K562 (cell line): ENCODE results near the gene ATP6V0C. TPM values are rescaled to one million over a fixed set of nuclear protein-coding genes. Genes with fewer than 3 reads are reported as not detected.

Experiments
- ATAC-seq: fragments of 200-7000 bp; cut with Tn5 transposase; 3 replicates; pipeline ENCODE4 v1.9.1; 2020; ENCODE audit warnings: moderate library complexity
- BruUV-seq: library from RNA; stranded (reverse); fragments of 400-500 nt; replicated peaks from 2 replicates; lab custom pipeline; 2021; lab: Mats Ljungman, UMichigan
- CTCF ChIA-PET: fragments of 300-600 bp; formaldehyde crosslinking; extraction: SDS; loops from one replicate; lab custom pipeline; 2021; ENCODE audit warnings: low intra/inter-chr PET ratio; lab: Yijun Ruan, JAX
- POLR2A ChIA-PET: fragments of 300-600, 350-650 bp; sonication (Branson Sonifier 250); formaldehyde crosslinking; extraction: SDS; loops from one replicate; lab custom pipeline; 2021; ENCODE audit warnings: antibody characterized with exemption, inconsistent platforms; lab: Yijun Ruan, JAX
- DNase-seq, 4 experiments: peaks; one replicate each; pipeline versions ENCODE4 v3.0.0 to v3.0.0-alpha.2; 2011 to 2018; ENCODE audit warnings: low spot score in 3 of 4, mixed read lengths in 3 of 4; ENCODE audit errors: extremely low read depth in 1 of 4
- FAIRE-seq: peaks from 2 replicates; lab custom pipeline; 2011; peaks lifted over from hg19 to GRCh38; lab: Jason Lieb, UNC
- H2AFZ ChIP-seq: 2 replicates; pipeline ENCODE4 v1.6.0; 2011; ENCODE audit warnings: low read depth, low read length, control low read depth, inconsistent platforms
- H3K27ac ChIP-seq: fragments of 200-600 bp; 3 replicates; pipeline ENCODE4 v1.8.0; 2011; ENCODE audit warnings: low read depth, mild to moderate bottlenecking, control low read depth, inconsistent platforms, low read length, moderate library complexity, mixed read lengths; ENCODE audit errors: extremely low read depth
- H3K27me3 ChIP-seq, 2 experiments: fragments of 300-600 bp in 1 of 2; 2 replicates in 1 of 2; 3 replicates in 1 of 2; pipeline versions ENCODE4 v1.6.0 to v1.8.0; 2011; ENCODE audit warnings: inconsistent platforms in 2 of 2, low read length in 2 of 2, mild to moderate bottlenecking in 1 of 2, mixed read lengths in 1 of 2, moderate library complexity in 1 of 2; ENCODE audit not compliant: control insufficient read depth in 2 of 2, insufficient read depth in 2 of 2
- H3K36me3 ChIP-seq: fragments of 300-600 bp; 3 replicates; pipeline ENCODE4 v1.8.0; 2011; ENCODE audit warnings: mild to moderate bottlenecking, low read length, inconsistent platforms; ENCODE audit not compliant: control insufficient read depth, insufficient read depth
- H3K4me1 ChIP-seq, 2 experiments: fragments of 200-600 bp in 1 of 2; replicated peaks in 1 of 2; 2 replicates in 1 of 2; 3 replicates in 1 of 2; pipeline versions ENCODE4 v1.5.1 to v1.8.0; 2011; ENCODE audit warnings: inconsistent platforms in 2 of 2, low read length in 2 of 2, mild to moderate bottlenecking in 1 of 2, mixed read lengths in 1 of 2, moderate library complexity in 1 of 2; ENCODE audit not compliant: control insufficient read depth in 2 of 2, insufficient read depth in 2 of 2
- H3K4me2 ChIP-seq: 2 replicates; pipeline ENCODE4 v1.6.1; 2011; ENCODE audit warnings: low read length, control low read depth, inconsistent platforms, mixed read lengths; ENCODE audit not compliant: insufficient read depth
- H3K4me3 ChIP-seq: fragments of 200-600 bp; sonication (generic), shearing (Covaris generic); 2 replicates; pipeline ENCODE4 v1.5.1; 2016; ENCODE audit warnings: control low read depth, inconsistent platforms
- H3K79me2 ChIP-seq: fragments of 200-600 bp; 3 replicates; pipeline ENCODE4 v1.8.0; 2011; ENCODE audit warnings: low read length, inconsistent platforms; ENCODE audit not compliant: control insufficient read depth, insufficient read depth
- H3K9ac ChIP-seq, 2 experiments: 2 replicates each; pipeline versions ENCODE4 v1.6.0 to v1.6.1; 2011; ENCODE audit warnings: low read depth in 2 of 2, low read length in 2 of 2, control low read depth in 1 of 2, inconsistent platforms in 1 of 2, mild to moderate bottlenecking in 1 of 2, mixed read lengths in 1 of 2; ENCODE audit not compliant: insufficient read depth in 1 of 2
- H3K9me1 ChIP-seq: one replicate; pipeline ENCODE4 v1.6.0; 2011; ENCODE audit warnings: inconsistent platforms, mild to moderate bottlenecking, low read length, moderate library complexity; ENCODE audit not compliant: control insufficient read depth, insufficient read depth
- H3K9me3 ChIP-seq: replicated peaks from 2 replicates; pipeline ENCODE4 v1.5.1; 2011; ENCODE audit warnings: low read depth, low read length, inconsistent platforms; ENCODE audit not compliant: control insufficient read depth, insufficient read depth
- H4K20me1 ChIP-seq: replicated peaks from 2 replicates; pipeline ENCODE4 v1.6.1; 2011; ENCODE audit warnings: low read length, inconsistent platforms, mixed read lengths; ENCODE audit not compliant: control insufficient read depth, insufficient read depth
- CCNT2 ChIP-seq: IDR thresholded peaks from 2 replicates; pipeline ENCODE4 v1.6.1; 2011; ENCODE audit warnings: borderline replicate concordance, low read depth, mild to moderate bottlenecking, moderate library complexity, mixed read lengths, low read length; ENCODE audit not compliant: insufficient read length; ENCODE audit errors: extremely low read depth
- DPF2 ChIP-seq: fragments of 450-650 bp; IDR thresholded peaks from 2 replicates; pipeline ENCODE4 v1.6.1; 2016
- E2F1 ChIP-seq: sonication (generic); formaldehyde crosslinking; IDR thresholded peaks from 2 replicates; pipeline ENCODE4 v1.8.1; 2023; ENCODE audit warnings: mild to moderate bottlenecking, missing genetic modification reagents, moderate library complexity
- FIP1L1 ChIP-seq: fragments of 200-400 bp; formaldehyde crosslinking; IDR thresholded peaks from 2 replicates; pipeline ENCODE4 v1.6.1; 2018; ENCODE audit warnings: mild to moderate bottlenecking, low read depth, low read length; ENCODE audit not compliant: poor library complexity, severe bottlenecking
- FOXK1 ChIP-seq: sonication (generic); formaldehyde crosslinking; IDR thresholded peaks from 2 replicates; pipeline ENCODE4 v1.8.0; 2022; ENCODE audit warnings: missing genetic modification reagents, mild to moderate bottlenecking, borderline replicate concordance
- HMGN3 ChIP-seq: IDR thresholded peaks from 2 replicates; pipeline ENCODE4 v1.6.1; 2011; ENCODE audit warnings: borderline replicate concordance, low read depth, mild to moderate bottlenecking, mixed read lengths, low read length; ENCODE audit not compliant: insufficient read length; ENCODE audit errors: extremely low read depth
- KDM1A ChIP-seq, 2 experiments: fragments of 450-650 bp; IDR thresholded peaks; 2 replicates each; pipeline ENCODE4 v1.6.1; 2016; ENCODE audit warnings: mild to moderate bottlenecking in 2 of 2
- NFATC3 ChIP-seq: fragments of 450-650 bp; IDR thresholded peaks from 2 replicates; pipeline ENCODE4 v1.6.1; 2017; ENCODE audit warnings: mild to moderate bottlenecking
- NFE2 ChIP-seq: IDR thresholded peaks from 2 replicates; pipeline ENCODE4 v1.6.1; 2014; ENCODE audit warnings: antibody characterized with exemption, low read depth
- XRCC5 ChIP-seq: fragments of 200-400 bp; formaldehyde crosslinking; IDR thresholded peaks from 2 replicates; pipeline ENCODE4 v1.6.1; 2017; ENCODE audit warnings: low read depth, mild to moderate bottlenecking, low read length
- ZC3H4 ChIP-seq: sonication (generic); formaldehyde crosslinking; IDR thresholded peaks from 2 replicates; pipeline ENCODE4 v1.9.0; 2021; ENCODE audit warnings: missing genetic modification reagents, borderline replicate concordance
- ZNF76 ChIP-seq: fragments of 250-450 bp; sonication (Bioruptor Pico); IDR thresholded peaks from 2 replicates; pipeline ENCODE4 v1.4.0; 2020; ENCODE audit warnings: mild to moderate bottlenecking, moderate library complexity, borderline replicate concordance
- WGBS: fragments of 100-300 bp; shearing (Covaris generic); methylation state at CpG from one replicate; pipeline ENCODE4 v1.1.6; 2016; ENCODE audit warnings: low coverage, mixed read lengths; ENCODE audit not compliant: insufficient coverage; ENCODE audit errors: missing lambda C conversion rate; 5-methylcytosine and 5-hydroxymethylcytosine counted together
- in situ Hi-C: fragments of 300-500 bp; cut with MboI; formaldehyde crosslinking; loops from 4 replicates; pipeline ENCODE4 v1.15.0; 2018; ENCODE audit warnings: inconsistent platforms, mixed read lengths
- intact Hi-C: fragments of 100-400 bp; cut with micrococcal nuclease; formaldehyde crosslinking; loops from 2 replicates; pipeline ENCODE4 v1.14.2; 2022
- polyA plus RNA-seq, 8 experiments: library from polyadenylated mRNA; depleted of rRNA in 4 of 8; stranded (reverse) in 5 of 8; unstranded in 3 of 8; fragments of >200 nt; fragmentation: Nextera tagmentation in 2 of 8; fragmentation: Illumina TruSeq in 1 of 8; extraction: Ambion mirVana in 2 of 8; extraction: Trizol in 1 of 8; gene quantifications; 2 replicates each; pipeline versions ENCODE4 v1.2.1 to v1.2.3, GENCODE V29; 2011 to 2014; ENCODE audit warnings: inconsistent platforms in 1 of 8, missing spikeins in 1 of 8
- total RNA-seq, 7 experiments: library from RNA; depleted of rRNA in 6 of 7; stranded (reverse); fragments of >200 nt in 6 of 7; fragmentation: Illumina TruSeq in 2 of 7; extraction: Trizol in 2 of 7; gene quantifications; 2 replicates each; pipeline versions ENCODE4 v1.2.1 to v1.2.3, GENCODE V29; 2011 to 2021; ENCODE audit warnings: low replicate concordance in 1 of 7

ATP6V0C gene
- total and polyA plus RNA-seq, 9 of the 15 experiments (the other 6 are each of a cell fraction or from before 2014, with no cell fraction given): 2.9 to 228 (median 22.7) TPM

GRCh38 chr16:2498531-2499253 is 15.1 kb upstream of the ATP6V0C start (continued):
- TF ChIP-seq NFATC3: no peak
- TF ChIP-seq FIP1L1: no peak
- no peak for TF ChIP-seq E2F1 (CRISPR knock-in tag)

GRCh38 chr16:2499454-2499853 is 14.3 kb upstream of the ATP6V0C start:
- no peak for FAIRE-seq
- Histone ChIP-seq H3K9me1 (no peaks in the 10 kb centered on the region), H2AFZ (no peak overlapping the region), H3K9ac (no peak overlapping the region; a peak in 1 of 4 replicates), H3K27me3 (no peaks in the 10 kb centered on the region), H3K4me1 (peaks cover 20 to 76% of the 10 kb centered on the region in 2 experiments), H3K27ac (no peak overlapping the region), H4K20me1 (peaks cover 9% of the 10 kb centered on the region), H3K4me3 (no peak overlapping the region), H3K4me2 (no peak overlapping the region), H3K9me3 (no peaks in the 10 kb centered on the region), H3K36me3 (peaks cover 66% of the 10 kb centered on the region; the same call in 2 of the 3 replicates), H3K79me2 (peaks cover 19% of the 10 kb centered on the region)
- no peak for ATAC-seq
- in situ Hi-C loops: no loop called here
- CTCF ChIA-PET: interaction anchor here (0.9 to 1.0 kb wide), 2 partner anchors 159 to 202 kb away, joined by 3 read pairs; no protein-coding TSS in a partner anchor
- no peak for TF ChIP-seq HMGN3
- TF ChIP-seq FOXK1 (CRISPR knock-in tag): no peak
- TF ChIP-seq KDM1A (IDR thresholded peaks at IDR 0.05): no peak
- TF ChIP-seq DPF2: no peak
- no peak for TF ChIP-seq ZNF76 (CRISPR knock-in tag)
- TF ChIP-seq CCNT2: no peak
- TF ChIP-seq XRCC5: no peak
- TF ChIP-seq NFE2: no peak
- TF ChIP-seq ZC3H4 (CRISPR knock-in tag): no peak
- WGBS: 93% methylated on average over 4 of the region's 6 CpGs
- no TSS peak for BruUV-seq
- intact Hi-C loops: loop anchor here (5.0 kb wide), 1 partner anchor 302 kb away; the partner anchor contains the start of gene CASKIN1
- no peak for DNase-seq
- POLR2A ChIA-PET: no interaction called here
